Spleen (tissue), 7 donors: ENCODE data around the gene PLA2G5.

Source experiments
- POLR2A ChIP-seq, 3 donors: fragments of 450-650 bp; IDR thresholded peaks; one replicate each; pipeline ENCODE4 v1.5.1; 2017; ENCODE audit warnings: antibody characterized with exemption in 3 of 3, mild to moderate bottlenecking in 1 of 3
- POLR2AphosphoS5 ChIP-seq, 3 donors: sonication (generic); formaldehyde crosslinking; IDR thresholded peaks; one replicate each; pipeline ENCODE4 v1.5.1; 2017; ENCODE audit warnings: antibody characterized with exemption in 3 of 3
- TF ChIP-seq, protein P1 (sequence below), 11 experiments: fragments of 200-600 bp in 7 of 11; fragments of 450-650 bp in 4 of 11; sonication (generic) in 4 of 11; IDR thresholded peaks in 8 of 11; conservative IDR thresholded peaks in 3 of 11; 1 replicate in 7 of 11; 2 replicates in 4 of 11; pipeline versions ENCODE4 v1.4.0 to v1.8.0; 2016 to 2021; ENCODE audit warnings: antibody characterized with exemption in 11 of 11, inconsistent platforms in 4 of 11, mild to moderate bottlenecking in 1 of 11
- donor health status: DM: no; HTN: no; CAD: no; lungs with moderate emphysema.
- donor health status: DM: no; HTN: no; CAD: no.
- donor health status: DM: no; HTN: no; CAD: no.

DNA sequence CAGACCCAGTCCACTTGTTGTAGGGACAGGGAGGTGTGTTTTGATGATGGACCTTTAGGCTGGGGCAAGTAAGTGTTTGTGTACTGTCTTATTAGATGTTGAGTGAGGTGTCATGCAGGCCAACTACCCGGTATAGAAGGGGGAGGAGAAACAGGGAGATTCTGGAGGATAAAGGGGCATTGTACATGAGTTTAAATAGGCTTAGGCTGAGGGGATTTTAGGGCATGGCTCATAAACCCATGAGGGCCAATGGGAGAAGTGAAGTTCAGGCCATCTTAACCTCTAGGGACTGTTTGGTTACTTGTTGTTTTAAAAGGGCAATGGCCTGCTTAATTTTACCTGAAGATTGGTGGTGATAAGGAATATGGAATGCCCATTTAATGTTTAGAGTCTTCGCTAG lies 38.2 kb upstream of the PLA2G5 start:
- TF ChIP-seq, protein P1, sequence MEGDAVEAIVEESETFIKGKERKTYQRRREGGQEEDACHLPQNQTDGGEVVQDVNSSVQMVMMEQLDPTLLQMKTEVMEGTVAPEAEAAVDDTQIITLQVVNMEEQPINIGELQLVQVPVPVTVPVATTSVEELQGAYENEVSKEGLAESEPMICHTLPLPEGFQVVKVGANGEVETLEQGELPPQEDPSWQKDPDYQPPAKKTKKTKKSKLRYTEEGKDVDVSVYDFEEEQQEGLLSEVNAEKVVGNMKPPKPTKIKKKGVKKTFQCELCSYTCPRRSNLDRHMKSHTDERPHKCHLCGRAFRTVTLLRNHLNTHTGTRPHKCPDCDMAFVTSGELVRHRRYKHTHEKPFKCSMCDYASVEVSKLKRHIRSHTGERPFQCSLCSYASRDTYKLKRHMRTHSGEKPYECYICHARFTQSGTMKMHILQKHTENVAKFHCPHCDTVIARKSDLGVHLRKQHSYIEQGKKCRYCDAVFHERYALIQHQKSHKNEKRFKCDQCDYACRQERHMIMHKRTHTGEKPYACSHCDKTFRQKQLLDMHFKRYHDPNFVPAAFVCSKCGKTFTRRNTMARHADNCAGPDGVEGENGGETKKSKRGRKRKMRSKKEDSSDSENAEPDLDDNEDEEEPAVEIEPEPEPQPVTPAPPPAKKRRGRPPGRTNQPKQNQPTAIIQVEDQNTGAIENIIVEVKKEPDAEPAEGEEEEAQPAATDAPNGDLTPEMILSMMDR (IDR thresholded peaks at IDR 0.05 in 8 of 11, conservative IDR thresholded peaks at IDR 0.05 in 3 of 11) = no peak
- no peak for TF ChIP-seq POLR2AphosphoS5 (IDR thresholded peaks at IDR 0.05)
- TF ChIP-seq POLR2A (IDR thresholded peaks at IDR 0.05) = no peak
